H9 (cell line): ENCODE results near the gene RABL3. TPM values are rescaled to one million over a fixed set of nuclear protein-coding genes. Genes with fewer than 3 reads are reported as not detected.

Source experiments
- DNase-seq: peaks from one replicate; pipeline ENCODE4 v3.0.0-alpha.2; 2017
- H2AFZ ChIP-seq: one replicate; pipeline ENCODE4 v1.6.1; 2013; ENCODE audit warnings: mild to moderate bottlenecking, low read length, control low read depth, moderate library complexity
- H2AK5ac ChIP-seq: 2 replicates; pipeline ENCODE4 v1.6.1; 2013; ENCODE audit warnings: low read length, control low read depth, mixed read lengths; ENCODE audit not compliant: insufficient read length
- H2BK120ac ChIP-seq: one replicate; pipeline ENCODE4 v1.6.1; 2013; ENCODE audit warnings: low read depth, mild to moderate bottlenecking, low read length, control low read depth, inconsistent platforms; ENCODE audit not compliant: poor library complexity, severe bottlenecking
- H2BK12ac ChIP-seq: 2 replicates; pipeline ENCODE4 v1.6.1; 2013; ENCODE audit warnings: low read length, control low read depth, mixed read lengths, low read depth; ENCODE audit not compliant: insufficient read length
- H2BK15ac ChIP-seq: 2 replicates; pipeline ENCODE4 v1.6.1; 2013; ENCODE audit warnings: low read depth, low read length, control low read depth
- H2BK20ac ChIP-seq: one replicate; pipeline ENCODE4 v1.6.1; 2013; ENCODE audit warnings: low read depth, mild to moderate bottlenecking, low read length, control low read depth, inconsistent platforms; ENCODE audit not compliant: poor library complexity, severe bottlenecking
- H2BK5ac ChIP-seq: 2 replicates; pipeline ENCODE4 v1.6.1; 2013; ENCODE audit warnings: low read length, control low read depth, mixed read lengths; ENCODE audit not compliant: insufficient read length
- H3K14ac ChIP-seq: 2 replicates; pipeline ENCODE4 v1.6.1; 2013; ENCODE audit warnings: low read length, control low read depth; ENCODE audit not compliant: insufficient read depth
- H3K18ac ChIP-seq: 2 replicates; pipeline ENCODE4 v1.6.1; 2013; ENCODE audit warnings: low read depth, mild to moderate bottlenecking, mixed read lengths, low read length, control low read depth; ENCODE audit not compliant: insufficient read length
- H3K23ac ChIP-seq: 2 replicates; pipeline ENCODE4 v1.6.1; 2013; ENCODE audit warnings: low read length, control low read depth, mixed read lengths, low read depth; ENCODE audit not compliant: insufficient read length
- H3K23me2 ChIP-seq: 2 replicates; pipeline ENCODE4 v1.6.1; 2013; ENCODE audit warnings: low read depth, mild to moderate bottlenecking, mixed read lengths, low read length, control low read depth; ENCODE audit not compliant: insufficient read length, poor library complexity, severe bottlenecking
- H3K27ac ChIP-seq: 2 replicates; pipeline ENCODE4 v1.5.1; 2013; ENCODE audit warnings: low read length, control low read depth, mixed read lengths, low read depth; ENCODE audit not compliant: insufficient read length
- H3K27me3 ChIP-seq: 2 replicates; pipeline ENCODE4 v1.6.1; 2013; ENCODE audit warnings: low read length, control low read depth, inconsistent platforms; ENCODE audit not compliant: insufficient read depth
- H3K4ac ChIP-seq: 2 replicates; pipeline ENCODE4 v1.6.1; 2013; ENCODE audit warnings: low read depth, mild to moderate bottlenecking, control low read depth, inconsistent platforms, low read length, moderate library complexity
- H3K4me1 ChIP-seq: 2 replicates; pipeline ENCODE4 v1.6.1; 2013; ENCODE audit warnings: low read length, control low read depth, inconsistent platforms; ENCODE audit not compliant: insufficient read depth
- H3K4me2 ChIP-seq: 2 replicates; pipeline ENCODE4 v1.6.1; 2013; ENCODE audit warnings: low read length, control low read depth, mixed read lengths; ENCODE audit not compliant: insufficient read length, insufficient read depth
- H3K56ac ChIP-seq: 2 replicates; pipeline ENCODE4 v1.6.1; 2013; ENCODE audit warnings: low read depth, mild to moderate bottlenecking, mixed read lengths, low read length, control low read depth; ENCODE audit not compliant: insufficient read length
- H3K79me1 ChIP-seq: 2 replicates; pipeline ENCODE4 v1.6.1; 2013; ENCODE audit warnings: low read depth, mild to moderate bottlenecking, moderate library complexity, low read length, control low read depth, inconsistent platforms; ENCODE audit not compliant: insufficient read depth, poor library complexity, severe bottlenecking
- H3K79me2 ChIP-seq: 2 replicates; pipeline ENCODE4 v1.6.1; 2013; ENCODE audit warnings: low read length, control low read depth, inconsistent platforms; ENCODE audit not compliant: insufficient read depth
- H3K9ac ChIP-seq: 2 replicates; pipeline ENCODE4 v1.6.1; 2013; ENCODE audit warnings: low read length, control low read depth, mixed read lengths; ENCODE audit not compliant: insufficient read length; ENCODE audit errors: extremely low read depth
- H3K9me3 ChIP-seq: one replicate; pipeline ENCODE4 v1.6.1; 2013; ENCODE audit warnings: low read depth, low read length, inconsistent platforms; ENCODE audit not compliant: control insufficient read depth
- H3T11ph ChIP-seq: one replicate; pipeline ENCODE4 v1.6.1; 2013; ENCODE audit warnings: mild to moderate bottlenecking, low read length, control low read depth, inconsistent platforms
- H4K20me1 ChIP-seq: one replicate; pipeline ENCODE4 v1.6.1; 2013; ENCODE audit not compliant: control insufficient read depth, insufficient read length, insufficient read depth
- H4K5ac ChIP-seq: 2 replicates; pipeline ENCODE4 v1.6.1; 2013; ENCODE audit warnings: low read depth, mild to moderate bottlenecking, mixed read lengths, low read length, control low read depth; ENCODE audit not compliant: insufficient read length
- H4K8ac ChIP-seq: replicated peaks from 2 replicates; pipeline ENCODE4 v1.6.1; 2013; ENCODE audit warnings: low read length, control low read depth, mixed read lengths, low read depth; ENCODE audit not compliant: insufficient read length
- H4K91ac ChIP-seq: 2 replicates; pipeline ENCODE4 v1.6.1; 2013; ENCODE audit warnings: low read depth, mild to moderate bottlenecking, moderate library complexity, mixed read lengths, low read length, control low read depth; ENCODE audit not compliant: insufficient read length
- H3K27ac Mint-ChIP-seq, 3 experiments: 2 replicates in 2 of 3; 3 replicates in 1 of 3; pipeline ENCODE4 v1.8.0; 2020 to 2021; ENCODE audit warnings: mixed read lengths in 3 of 3, mild to moderate bottlenecking in 1 of 3, moderate library complexity in 1 of 3
- H3K27me3 Mint-ChIP-seq: 2 replicates; pipeline ENCODE4 v1.8.0; 2021; ENCODE audit warnings: low read depth, mild to moderate bottlenecking, moderate library complexity, mixed read lengths
- H3K36me3 Mint-ChIP-seq, 3 experiments: 2 replicates in 2 of 3; 3 replicates in 1 of 3; pipeline ENCODE4 v1.8.0; 2020 to 2021; ENCODE audit warnings: low read depth in 3 of 3, mixed read lengths in 3 of 3; ENCODE audit not compliant: insufficient read depth in 1 of 3
- H3K4me1 Mint-ChIP-seq, 2 experiments: 2 replicates each; pipeline ENCODE4 v1.8.0; 2020; ENCODE audit warnings: mixed read lengths in 2 of 2
- H3K4me3 Mint-ChIP-seq, 2 experiments: 2 replicates in 1 of 2; 3 replicates in 1 of 2; pipeline ENCODE4 v1.8.0; 2020 to 2021; ENCODE audit warnings: mild to moderate bottlenecking in 2 of 2, mixed read lengths in 2 of 2, moderate library complexity in 1 of 2
- H3K9me3 Mint-ChIP-seq, 2 experiments: 2 replicates in 1 of 2; 3 replicates in 1 of 2; pipeline ENCODE4 v1.8.0; 2020; ENCODE audit warnings: mild to moderate bottlenecking in 2 of 2, mixed read lengths in 2 of 2, moderate library complexity in 1 of 2
- WGBS: extraction: QIAGEN DNeasy Blood & Tissue Kit; methylation state at CpG from one replicate; pipeline ENCODE4 v1.1.7; 2013; ENCODE audit warnings: missing lambda C conversion rate, low lambda C conversion rate, mixed read lengths; ENCODE audit not compliant: insufficient read length; ENCODE audit errors: extremely low coverage; 5-methylcytosine and 5-hydroxymethylcytosine counted together
- total RNA-seq: library from RNA; stranded (reverse); gene quantifications from 2 replicates; pipeline ENCODE4 v1.2.1, GENCODE V29; 2021
- TF ChIP-seq, protein P1 (sequence below): fragments of 200-600 bp; sonication (generic); conservative IDR thresholded peaks from 3 replicates; pipeline ENCODE4 v1.8.0; 2021; ENCODE audit warnings: antibody characterized with exemption, mild to moderate bottlenecking

RABL3 gene
- total RNA-seq, 1 experiment from 2014 or later, result 26.7 TPM

GRCh38 chr3:120649830-120650233 is 92.5 kb downstream of the RABL3 start:
- Histone ChIP-seq H3K23me2 (no peaks in the 10 kb centered on the region), H3K27me3 (no peaks in the 10 kb centered on the region), H2BK20ac (no peak overlapping the region), H4K5ac (no peak overlapping the region), H3K23ac (no peak overlapping the region), H2AFZ (no peak overlapping the region), H3K9ac (no peak overlapping the region), H3K14ac (no peak overlapping the region), H4K20me1 (no peaks in the 10 kb centered on the region), H3K56ac (no peak overlapping the region), H2BK120ac (no peak overlapping the region), H3K18ac (no peak overlapping the region), H3T11ph (no peak overlapping the region), H3K4ac (no peak overlapping the region), H4K91ac (no peak overlapping the region), H4K8ac (no peak overlapping the region), H2BK15ac (no peak overlapping the region), H3K4me1 (no peaks in the 10 kb centered on the region), H2AK5ac (no peak overlapping the region), H3K27ac (no peak overlapping the region), H3K79me2 (peaks cover 2% of the 10 kb centered on the region; the same call in 1 of the 2 replicates), H3K4me2 (no peak overlapping the region), H2BK12ac (no peak overlapping the region), H3K79me1 (no peaks in the 10 kb centered on the region), H3K9me3 (no peaks in the 10 kb centered on the region), H2BK5ac (no peak overlapping the region)
- no CpG with 5 or more reads among the region's 3 CpGs for WGBS
- H3K9me3 Mint-ChIP-seq, result no peaks in the 10 kb centered on the region; a peak in 1 of 5 replicates
- H3K4me3 Mint-ChIP-seq, result no peak overlapping the region
- H3K4me1 Mint-ChIP-seq, result peaks cover 8 to 13% of the 10 kb centered on the region in 2 experiments
- no peak for DNase-seq
- H3K27ac Mint-ChIP-seq, result no peak overlapping the region; a peak in 1 of 7 replicates
- H3K27me3 Mint-ChIP-seq, result no peaks in the 10 kb centered on the region
- H3K36me3 Mint-ChIP-seq, result no peaks in the 10 kb centered on the region
- TF ChIP-seq, protein P1, sequence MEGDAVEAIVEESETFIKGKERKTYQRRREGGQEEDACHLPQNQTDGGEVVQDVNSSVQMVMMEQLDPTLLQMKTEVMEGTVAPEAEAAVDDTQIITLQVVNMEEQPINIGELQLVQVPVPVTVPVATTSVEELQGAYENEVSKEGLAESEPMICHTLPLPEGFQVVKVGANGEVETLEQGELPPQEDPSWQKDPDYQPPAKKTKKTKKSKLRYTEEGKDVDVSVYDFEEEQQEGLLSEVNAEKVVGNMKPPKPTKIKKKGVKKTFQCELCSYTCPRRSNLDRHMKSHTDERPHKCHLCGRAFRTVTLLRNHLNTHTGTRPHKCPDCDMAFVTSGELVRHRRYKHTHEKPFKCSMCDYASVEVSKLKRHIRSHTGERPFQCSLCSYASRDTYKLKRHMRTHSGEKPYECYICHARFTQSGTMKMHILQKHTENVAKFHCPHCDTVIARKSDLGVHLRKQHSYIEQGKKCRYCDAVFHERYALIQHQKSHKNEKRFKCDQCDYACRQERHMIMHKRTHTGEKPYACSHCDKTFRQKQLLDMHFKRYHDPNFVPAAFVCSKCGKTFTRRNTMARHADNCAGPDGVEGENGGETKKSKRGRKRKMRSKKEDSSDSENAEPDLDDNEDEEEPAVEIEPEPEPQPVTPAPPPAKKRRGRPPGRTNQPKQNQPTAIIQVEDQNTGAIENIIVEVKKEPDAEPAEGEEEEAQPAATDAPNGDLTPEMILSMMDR, result no peak
